NCI-H1092 (cell line): ENCODE data around the gene FCHSD2.
"Not testable (repeated sequence)": the region's sequence is repeated elsewhere in the genome, so short reads cannot be mapped to it uniquely, and the experiment has no call there.

Experiments used
- DNase-seq: peaks from one replicate; lab custom pipeline; 2025; lab: John Stamatoyannopoulos, UW

FCHSD2 gene

GRCh38 chr11:73059915-73060314, 82.2 kb downstream of the FCHSD2 start:
- DNase-seq = no peak

- no peak for DNase-seq
Observed at GRCh38 chr11:73058989-73059674, 83.0 kb downstream of the FCHSD2 start.

- DNase-seq = no peak
Observed at GRCh38 chr11:73055655-73056354, 86.3 kb downstream of the FCHSD2 start.

- no peak for DNase-seq
Observed at GRCh38 chr11:73055002-73055401, 87.1 kb downstream of the FCHSD2 start.

DNA sequence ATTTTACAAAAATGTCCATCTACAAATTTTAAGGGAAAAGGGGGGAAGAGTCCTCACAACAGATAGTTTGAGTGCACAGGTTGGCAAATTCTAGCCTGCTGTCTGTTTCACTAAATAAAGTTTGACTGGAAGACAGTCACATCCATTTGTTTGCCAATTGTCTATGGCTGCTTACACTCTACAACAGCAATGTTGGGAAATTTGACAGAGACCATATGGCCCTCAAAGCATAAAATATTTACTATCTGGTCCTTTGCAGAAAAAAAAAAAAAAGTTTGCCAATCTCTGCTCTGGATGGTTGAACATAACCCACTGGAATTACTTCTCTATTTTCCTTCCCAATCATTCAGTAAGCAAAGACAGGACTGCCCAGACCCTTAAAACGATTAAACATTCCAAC, 88.2 kb downstream of the FCHSD2 start:
- no peak for DNase-seq

DNA sequence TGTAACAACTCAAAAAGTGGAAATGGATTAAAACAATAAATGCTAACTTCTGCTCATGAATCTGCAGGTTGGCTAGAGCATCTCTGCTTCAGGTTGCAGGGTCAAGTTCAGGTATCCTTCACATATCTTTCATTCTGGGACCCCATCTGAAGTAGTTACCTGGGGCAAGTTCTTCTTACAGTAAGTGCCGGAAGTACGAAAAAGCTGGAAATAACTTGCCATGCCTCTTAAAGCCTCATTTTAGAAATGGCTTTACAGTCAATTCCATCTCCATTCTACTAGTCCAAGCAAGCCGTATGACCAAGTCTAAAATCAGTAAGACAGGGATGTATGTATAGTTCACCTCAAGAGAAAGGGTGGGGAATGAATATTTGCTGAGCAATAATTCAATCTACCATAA, 93.7 kb downstream of the FCHSD2 start:
- no peak for DNase-seq

DNA sequence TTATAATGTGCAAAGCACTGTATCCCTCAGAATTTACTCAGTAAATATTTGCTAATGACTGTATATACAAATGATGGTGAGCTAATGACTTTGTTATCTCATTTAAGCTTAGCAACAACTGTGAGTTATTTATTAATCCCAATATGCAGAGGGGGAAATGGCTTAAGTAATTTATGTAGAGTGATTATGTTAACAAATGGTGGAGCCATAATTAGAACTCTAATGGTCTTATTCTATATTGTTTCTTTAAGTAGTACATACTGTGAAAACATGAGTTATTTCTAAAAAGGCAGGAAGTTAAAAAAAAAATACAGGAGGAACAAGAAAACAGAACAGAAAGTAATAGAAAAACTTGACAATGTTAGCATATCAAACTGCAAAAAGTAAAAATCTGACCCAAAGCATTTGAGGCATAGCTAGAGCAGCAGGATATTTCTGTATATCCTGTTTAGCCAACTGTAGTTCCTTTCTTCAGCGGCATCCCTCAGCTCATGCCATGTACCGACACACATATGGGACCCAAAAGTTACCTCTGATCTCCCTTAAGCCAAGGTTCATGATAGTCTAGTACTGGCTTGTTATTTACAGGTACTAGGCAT, 94.2 kb downstream of the FCHSD2 start:
- no peak for DNase-seq

DNA sequence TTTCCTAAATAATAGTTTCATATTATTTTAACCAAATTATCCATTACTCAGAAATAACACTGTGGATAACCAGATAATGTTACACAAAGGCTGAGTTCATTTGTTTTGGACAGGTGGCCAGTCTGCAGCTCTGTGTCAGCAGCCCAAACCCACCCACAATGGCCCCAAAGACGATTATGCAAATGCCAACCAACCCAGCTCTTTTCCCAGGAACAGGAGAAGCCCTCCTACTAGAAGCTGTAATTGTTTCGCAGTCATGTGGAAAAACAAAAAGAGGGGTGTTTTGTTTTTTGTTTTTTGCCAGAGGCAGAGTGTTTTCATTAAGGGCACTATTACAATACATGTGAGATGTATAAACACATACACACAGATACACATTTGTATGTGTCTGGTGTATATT, 102.1 kb downstream of the FCHSD2 start:
- DNase-seq = no peak

DNA sequence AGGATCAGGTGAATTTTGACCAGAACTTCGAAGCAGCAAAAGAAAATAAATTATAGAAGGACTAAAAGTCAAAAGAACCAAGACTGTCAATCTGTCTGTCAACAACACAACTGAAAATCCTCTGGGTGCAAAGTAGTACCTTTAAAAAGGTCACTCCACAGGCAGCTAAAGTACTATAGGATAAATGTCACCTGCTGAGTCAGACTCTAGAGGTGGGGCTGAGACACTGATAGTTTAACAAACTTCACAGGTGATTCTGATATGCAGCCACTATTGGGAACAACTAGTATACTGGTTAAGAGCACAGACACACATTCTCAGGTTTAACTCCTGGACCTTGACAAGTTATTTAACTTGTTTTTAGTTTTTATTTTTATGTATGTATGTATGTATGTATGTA, 107.3 kb downstream of the FCHSD2 start:
- no peak for DNase-seq

DNA sequence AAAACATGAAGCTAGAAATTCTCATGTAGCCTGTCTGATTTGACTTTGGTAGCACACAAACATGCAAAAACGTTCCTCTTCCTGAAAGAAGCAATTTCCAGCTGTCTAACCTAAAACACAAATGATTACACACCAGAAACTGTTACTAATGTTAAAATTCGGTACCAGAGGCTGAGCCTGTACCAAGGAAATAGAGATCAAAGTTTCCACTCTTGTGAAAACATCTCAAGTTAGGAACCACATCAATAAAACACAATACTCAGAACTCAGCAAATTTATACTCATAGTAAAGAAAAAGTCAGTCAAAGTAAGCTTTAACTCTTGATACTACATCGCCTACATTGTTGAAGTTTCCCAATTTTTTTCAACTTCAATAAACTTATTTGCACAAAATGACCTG, 107.8 kb downstream of the FCHSD2 start:
- DNase-seq = no peak

- no peak for DNase-seq
Observed at GRCh38 chr11:73030130-73030529, 112.0 kb downstream of the FCHSD2 start.

DNA sequence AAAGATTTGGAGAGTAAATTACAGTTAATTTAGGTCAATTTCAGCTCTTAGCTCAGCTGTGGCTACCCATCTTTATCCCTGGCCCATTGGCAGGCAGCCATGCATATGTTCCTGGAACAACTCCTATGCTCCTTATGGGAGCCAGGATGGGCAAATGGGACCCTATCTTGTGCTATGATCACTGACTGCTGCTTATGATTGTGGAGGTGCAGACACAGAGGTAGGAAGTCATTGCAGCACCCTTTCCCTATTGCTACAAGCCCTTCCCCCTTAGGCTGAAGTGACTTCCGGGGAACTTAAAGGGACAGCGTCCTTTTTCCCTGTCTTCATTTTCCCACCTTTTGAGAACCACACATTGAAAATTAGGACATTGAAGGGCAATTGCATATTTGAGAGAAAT, 112.7 kb downstream of the FCHSD2 start:
- no peak for DNase-seq

DNA sequence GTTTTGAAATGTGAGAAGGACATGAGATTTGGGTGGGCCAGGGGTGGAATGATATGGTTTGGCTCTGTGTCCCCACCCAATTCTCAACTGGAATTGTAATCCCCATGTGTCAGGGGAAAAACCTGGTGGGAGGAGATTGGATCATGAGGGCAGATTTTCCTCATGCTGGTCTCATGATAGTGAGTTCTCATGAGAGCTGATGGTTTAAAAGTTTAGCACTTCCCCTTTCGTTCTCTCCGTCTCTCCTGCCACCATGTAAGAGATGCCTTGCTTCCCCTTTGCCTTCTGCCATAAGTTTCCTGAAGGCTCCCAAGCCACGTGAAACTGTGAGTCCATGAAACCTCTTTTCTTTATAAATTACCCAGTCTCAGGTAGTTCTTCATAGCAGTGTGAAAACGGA, 113.5 kb downstream of the FCHSD2 start:
- no peak for DNase-seq

- DNase-seq = not testable (repeated sequence)
Observed at GRCh38 chr11:73027840-73028239, 114.3 kb downstream of the FCHSD2 start.

DNA sequence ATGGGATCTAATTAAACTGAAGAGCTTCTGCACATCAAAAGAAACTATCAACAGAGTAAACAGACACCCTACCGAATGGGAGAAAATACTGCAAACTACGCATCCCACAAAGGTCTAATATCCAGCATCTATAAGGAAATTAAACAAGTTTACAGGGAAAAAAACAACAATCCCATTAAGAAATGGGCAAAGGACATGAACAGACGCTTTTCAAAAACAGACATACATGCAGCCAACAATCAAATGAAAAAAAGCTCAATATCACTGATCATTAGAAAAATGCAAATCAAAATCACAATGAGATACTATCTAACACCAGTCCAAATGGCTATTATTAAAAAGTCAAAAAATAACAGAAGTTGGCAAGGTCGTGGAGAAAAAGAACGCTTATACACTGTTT, 117.5 kb downstream of the FCHSD2 start:
- no peak for DNase-seq

DNA sequence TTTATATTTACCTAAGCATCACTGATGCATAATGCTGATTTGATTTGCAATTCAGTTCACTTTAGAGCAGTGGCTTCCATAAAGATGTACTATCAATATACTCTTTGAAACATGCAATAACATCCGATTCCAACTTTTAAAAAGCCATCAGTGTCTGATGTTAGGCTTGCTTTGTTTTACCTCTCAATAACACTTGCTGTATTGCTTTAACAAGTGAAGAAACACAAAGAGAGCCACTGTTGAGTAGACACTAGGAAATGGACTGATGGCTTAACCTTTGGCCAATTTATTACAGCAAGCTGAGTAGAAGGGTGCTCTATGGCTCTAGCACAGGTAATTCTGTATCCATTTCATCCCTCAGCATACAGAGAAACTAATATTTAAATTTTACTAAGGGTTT, 122.1 kb downstream of the FCHSD2 start:
- no peak for DNase-seq

- DNase-seq = no peak
Observed at GRCh38 chr11:73019449-73019848, 122.7 kb downstream of the FCHSD2 start.

- no peak for DNase-seq
Observed at GRCh38 chr11:73018856-73019255, 123.3 kb downstream of the FCHSD2 start.

DNA sequence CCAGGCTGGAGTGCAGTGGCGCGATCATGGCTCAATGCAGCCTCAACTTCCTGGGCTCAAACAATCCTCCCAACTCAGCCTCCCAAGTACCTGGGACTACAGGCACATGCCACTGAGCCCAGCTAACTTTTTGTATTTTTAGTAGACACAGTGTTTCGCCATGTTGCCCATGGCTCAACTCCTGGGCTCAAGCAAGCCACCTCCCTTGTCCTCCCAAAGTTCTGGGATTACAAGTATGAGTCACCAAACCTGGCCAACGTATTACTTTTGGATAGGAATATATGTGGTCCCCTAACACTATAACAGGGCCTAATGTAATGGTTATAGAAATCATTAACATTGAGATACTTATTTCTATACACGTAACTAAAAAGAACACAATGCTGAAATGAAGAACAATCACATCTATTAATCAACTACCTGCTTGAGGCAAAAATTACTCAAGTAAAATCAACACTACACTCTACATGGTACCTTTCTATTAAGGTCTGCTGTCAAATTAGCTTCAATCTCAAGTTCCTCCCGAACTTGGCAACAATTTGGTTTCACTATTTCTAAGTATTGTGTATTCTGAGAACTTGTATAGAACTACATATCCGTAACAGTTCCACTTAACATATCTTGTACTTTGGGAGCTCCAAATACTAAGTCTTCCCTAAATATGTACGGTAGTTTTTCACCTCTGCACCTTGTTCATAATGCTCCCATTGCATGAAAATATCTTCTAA, 124.9 kb downstream of the FCHSD2 start:
- DNase-seq = no peak

GRCh38 chr11:73013021-73013420, 129.1 kb downstream of the FCHSD2 start:
- no peak for DNase-seq

DNA sequence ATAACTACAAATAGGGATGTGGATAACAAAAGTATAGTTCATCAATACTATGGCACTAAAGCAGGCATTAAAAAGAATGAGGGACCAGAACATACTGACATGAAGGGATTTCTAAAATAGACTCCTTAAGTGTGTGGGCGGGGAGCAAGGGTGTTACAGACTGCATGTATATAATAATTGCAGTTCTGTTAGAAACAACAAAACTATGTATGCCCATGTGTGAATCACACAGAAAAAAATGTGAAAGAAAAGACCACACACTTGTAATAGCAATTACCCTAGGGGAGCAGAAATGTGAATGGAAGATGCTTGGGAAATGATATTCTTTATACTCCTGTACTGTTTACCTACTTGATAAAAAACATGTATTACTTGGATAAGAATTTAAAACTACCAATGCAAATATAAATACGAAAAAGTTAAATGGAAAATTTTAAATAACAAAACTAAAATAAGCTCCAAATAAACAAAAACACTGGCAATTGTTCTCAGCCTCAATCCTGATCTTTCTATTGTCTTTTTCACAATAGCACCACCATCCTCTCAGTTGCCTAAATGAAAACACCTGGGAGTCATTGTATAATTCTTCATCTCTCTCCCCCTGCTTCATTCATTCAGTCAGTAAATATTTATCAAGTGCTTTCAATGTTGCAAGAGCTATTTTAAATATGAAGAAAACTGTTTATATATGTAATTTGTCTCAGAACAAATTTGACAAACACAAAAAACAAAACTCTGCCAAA, 129.8 kb downstream of the FCHSD2 start:
- no peak for DNase-seq
